Vagina (tissue), 2 donors: ENCODE results near the gene ARR3. TPM values are rescaled to one million over a fixed set of nuclear protein-coding genes. Genes with fewer than 3 reads are reported as not detected.

Experiments used
- DNase-seq, 2 donors: peaks; one replicate each; pipeline ENCODE4 v3.0.0-alpha.2; 2017; ENCODE audit errors: extremely low spot score in 2 of 2
- H3K27ac ChIP-seq: fragments of 200-600 bp; sonication (generic); one replicate; pipeline ENCODE4 v1.5.1; 2019
- H3K27me3 ChIP-seq: fragments of 200-600 bp; sonication (generic); one replicate; pipeline ENCODE4 v1.5.1; 2019
- H3K36me3 ChIP-seq, 2 donors: fragments of 200-600 bp; sonication (generic); one replicate each; pipeline ENCODE4 v1.5.1; 2017 to 2019
- H3K4me1 ChIP-seq: fragments of 200-600 bp; sonication (generic); one replicate; pipeline ENCODE4 v1.5.1; 2019
- H3K4me3 ChIP-seq, 2 donors: fragments of 200-600 bp; sonication (generic); 1 replicate in 1 of 2; 2 replicates in 1 of 2; pipeline ENCODE4 v1.5.1; 2016 to 2019
- H3K9me3 ChIP-seq: fragments of 200-600 bp; sonication (generic); one replicate; pipeline ENCODE4 v1.5.1; 2019
- CTCF ChIP-seq, 3 experiments: fragments of 450-650 bp in 2 of 3; fragments of 200-600 bp in 1 of 3; sonication (generic) in 1 of 3; IDR thresholded peaks; one replicate each; pipeline ENCODE4 v1.5.1; 2017 to 2019; ENCODE audit warnings: antibody characterized with exemption in 3 of 3, mild to moderate bottlenecking in 2 of 3, moderate library complexity in 2 of 3
- POLR2A ChIP-seq, 2 donors: fragments of 450-650 bp; IDR thresholded peaks; one replicate each; pipeline ENCODE4 v1.6.1; 2017; ENCODE audit warnings: antibody characterized with exemption in 2 of 2, mild to moderate bottlenecking in 2 of 2, moderate library complexity in 2 of 2
- POLR2AphosphoS5 ChIP-seq, 2 donors: sonication (generic); formaldehyde crosslinking; IDR thresholded peaks; one replicate each; pipeline ENCODE4 v1.9.0; 2017; ENCODE audit warnings: antibody characterized with exemption in 2 of 2, mild to moderate bottlenecking in 2 of 2, low read depth in 1 of 2; ENCODE audit not compliant: insufficient read depth in 1 of 2
- intact Hi-C: fragments of 100-400 bp; cut with DNase I; formaldehyde crosslinking; loops from one replicate; pipeline ENCODE4 v1.15.1; 2023
- total RNA-seq: library from RNA; depleted of rRNA; stranded (reverse); fragments of >200 nt; gene quantifications from one replicate; pipeline ENCODE4 v1.2.3, GENCODE V29; 2016

The ARR3 gene
- total RNA-seq, 1 donor from 2014 or later: not detected

- peak; percentile 33 to 49 for TF ChIP-seq POLR2AphosphoS5 (IDR thresholded peaks at IDR 0.05; ENCODE audit: insufficient read depth in 1 of 2, low read depth in 1 of 2)
- no peak for TF ChIP-seq CTCF (IDR thresholded peaks at IDR 0.05)
- intact Hi-C loops: no loop called here
- peak within 1 kb of the TSS; percentile 70 for H3K27ac ChIP-seq
- H3K27me3 ChIP-seq: no peaks in the 10 kb centered on the region
- H3K9me3 ChIP-seq: no peaks in the 10 kb centered on the region
- no peak for DNase-seq
- H3K36me3 ChIP-seq: peaks cover 0 to 3% of the 10 kb centered on the region in 2 donors
- peaks cover 9% of the 10 kb centered on the region for H3K4me1 ChIP-seq
- H3K4me3 ChIP-seq: peak within 1 kb of the TSS; percentile 34 to 49
Observed at GRCh38 chrX:70289793-70290770, 21.9 kb downstream of the ARR3 start, which contains the start of the genes KIF4A and PDZD11. KIF4A (plus strand) TSS chrX:70290104; CDS start chrX:70290459, 355 bp downstream. PDZD11 (minus strand) TSS chrX:70289927; CDS start chrX:70289341, 586 bp downstream.

- no peaks in the 10 kb centered on the region for H3K27me3 ChIP-seq
- peaks cover 9% of the 10 kb centered on the region for H3K4me1 ChIP-seq
- no peaks in the 10 kb centered on the region for H3K9me3 ChIP-seq
- H3K36me3 ChIP-seq: no peaks in the 10 kb centered on the region
- H3K27ac ChIP-seq: no peak overlapping the region
- DNase-seq: no peak
- no peak overlapping the region for H3K4me3 ChIP-seq
- intact Hi-C loops: no loop called here
- TF ChIP-seq POLR2A (IDR thresholded peaks at IDR 0.05) (no peak), CTCF (IDR thresholded peaks at IDR 0.05) (no peak), POLR2AphosphoS5 (IDR thresholded peaks at IDR 0.05; ENCODE audit: insufficient read depth in 1 of 2, low read depth in 1 of 2) (no peak)
Observed at GRCh38 chrX:70292788-70293187, 24.7 kb downstream of the ARR3 start.

GRCh38 chrX:70293621-70294020 lies 25.5 kb downstream of the ARR3 start:
- no peak for DNase-seq
- intact Hi-C loops: no loop called here
- Histone ChIP-seq H3K27me3 (no peaks in the 10 kb centered on the region), H3K27ac (no peak overlapping the region), H3K4me3 (no peak overlapping the region), H3K9me3 (no peaks in the 10 kb centered on the region), H3K36me3 (no peaks in the 10 kb centered on the region), H3K4me1 (peaks cover 9% of the 10 kb centered on the region)
- no peak for TF ChIP-seq POLR2AphosphoS5 (IDR thresholded peaks at IDR 0.05; ENCODE audit: insufficient read depth in 1 of 2, low read depth in 1 of 2)
- no peak for TF ChIP-seq POLR2A (IDR thresholded peaks at IDR 0.05)
- no peak for TF ChIP-seq CTCF (IDR thresholded peaks at IDR 0.05)

GRCh38 chrX:70301716-70302115 lies 33.6 kb downstream of the ARR3 start:
- no peak overlapping the region for H3K27ac ChIP-seq
- no peaks in the 10 kb centered on the region for H3K36me3 ChIP-seq
- no peak overlapping the region for H3K4me3 ChIP-seq
- no peak for TF ChIP-seq POLR2A (IDR thresholded peaks at IDR 0.05)
- TF ChIP-seq POLR2AphosphoS5 (IDR thresholded peaks at IDR 0.05; ENCODE audit: insufficient read depth in 1 of 2, low read depth in 1 of 2): no peak
- TF ChIP-seq CTCF (IDR thresholded peaks at IDR 0.05): no peak
- no peaks in the 10 kb centered on the region for H3K4me1 ChIP-seq
- H3K27me3 ChIP-seq: no peaks in the 10 kb centered on the region
- no peak for DNase-seq
- intact Hi-C loops: no loop called here
- H3K9me3 ChIP-seq: no peaks in the 10 kb centered on the region

GRCh38 chrX:70313503-70313902 lies 45.4 kb downstream of the ARR3 start:
- no peak overlapping the region for H3K4me3 ChIP-seq
- intact Hi-C loops: no loop called here
- no peak overlapping the region for H3K27ac ChIP-seq
- no peaks in the 10 kb centered on the region for H3K4me1 ChIP-seq
- no peaks in the 10 kb centered on the region for H3K36me3 ChIP-seq
- TF ChIP-seq POLR2A (IDR thresholded peaks at IDR 0.05): no peak
- no peak for TF ChIP-seq CTCF (IDR thresholded peaks at IDR 0.05)
- TF ChIP-seq POLR2AphosphoS5 (IDR thresholded peaks at IDR 0.05; ENCODE audit: insufficient read depth in 1 of 2, low read depth in 1 of 2): no peak
- no peak for DNase-seq
- no peaks in the 10 kb centered on the region for H3K9me3 ChIP-seq
- no peaks in the 10 kb centered on the region for H3K27me3 ChIP-seq
